Thyroid gland (tissue), 4 donors: ENCODE results near the gene CT83. TPM values are rescaled to one million over a fixed set of nuclear protein-coding genes. Genes with fewer than 3 reads are reported as not detected.
A peak's percentile ranks its signal among the peaks of the same experiment; 100 is the strongest.

Experiments used
- DNase-seq, 2 donors: peaks; one replicate each; pipeline ENCODE4 v3.0.0-alpha.2; 2019
- H3K27ac ChIP-seq, 3 donors: fragments of 200-600 bp; sonication (generic); 1 replicate in 2 of 3; 2 replicates in 1 of 3; pipeline ENCODE4 v1.5.1; 2016 to 2019; ENCODE audit warnings: mild to moderate bottlenecking in 1 of 3, moderate library complexity in 1 of 3
- H3K27me3 ChIP-seq: fragments of 200-600 bp; sonication (generic); one replicate; pipeline ENCODE4 v1.5.1; 2019
- H3K36me3 ChIP-seq, 2 donors: fragments of 200-600 bp; sonication (generic); one replicate each; pipeline ENCODE4 v1.5.1; 2016 to 2019
- H3K4me1 ChIP-seq, 2 donors: fragments of 200-600 bp; sonication (generic); one replicate each; pipeline ENCODE4 v1.5.1; 2017 to 2019
- H3K4me3 ChIP-seq, 3 donors: fragments of 200-600 bp; sonication (generic); replicated peaks in 1 of 3; 1 replicate in 2 of 3; 2 replicates in 1 of 3; pipeline ENCODE4 v1.5.1; 2016; ENCODE audit warnings: mild to moderate bottlenecking in 1 of 3
- H3K9me3 ChIP-seq: fragments of 200-600 bp; sonication (generic); one replicate; pipeline ENCODE4 v1.5.1; 2017
- CTCF ChIP-seq, 6 experiments: fragments of 200-600 bp in 3 of 6; fragments of 450-650 bp in 3 of 6; sonication (generic) in 3 of 6; IDR thresholded peaks; one replicate each; pipeline ENCODE4 v1.5.1; 2016 to 2019; ENCODE audit warnings: antibody characterized with exemption in 6 of 6, mild to moderate bottlenecking in 2 of 6, inconsistent platforms in 1 of 6, moderate library complexity in 1 of 6
- POLR2A ChIP-seq, 2 donors: fragments of 450-650 bp; IDR thresholded peaks; one replicate each; pipeline ENCODE4 v1.6.1; 2017; ENCODE audit warnings: antibody characterized with exemption in 2 of 2, mild to moderate bottlenecking in 2 of 2, moderate library complexity in 1 of 2
- WGBS, 2 donors: methylation state at CpG; one replicate each; pipeline ENCODE4 v1.1.5; 2017; 5-methylcytosine and 5-hydroxymethylcytosine counted together
- intact Hi-C: fragments of 100-400 bp; cut with DNase I; formaldehyde crosslinking; loops from one replicate; pipeline ENCODE4 v1.15.1; 2023
- total RNA-seq, 4 donors: library from RNA; depleted of rRNA; stranded (reverse); fragments of >200 nt; gene quantifications; one replicate each; pipeline ENCODE4 v1.2.3, GENCODE V29; 2016

CT83 gene
- total RNA-seq, 4 donors from 2014 or later = not detected

- TF ChIP-seq POLR2A (IDR thresholded peaks at IDR 0.05) = no peak
- TF ChIP-seq CTCF (IDR thresholded peaks at IDR 0.05) = no peak
- 37 to 59% methylated on average over 1 of the region's 1 CpG for WGBS, 2 donors
- peak in 1 of 2 donors; percentile 2 for DNase-seq
Measured at GRCh38 chrX:116417214-116417613, 45.6 kb downstream of the CT83 start.

DNA sequence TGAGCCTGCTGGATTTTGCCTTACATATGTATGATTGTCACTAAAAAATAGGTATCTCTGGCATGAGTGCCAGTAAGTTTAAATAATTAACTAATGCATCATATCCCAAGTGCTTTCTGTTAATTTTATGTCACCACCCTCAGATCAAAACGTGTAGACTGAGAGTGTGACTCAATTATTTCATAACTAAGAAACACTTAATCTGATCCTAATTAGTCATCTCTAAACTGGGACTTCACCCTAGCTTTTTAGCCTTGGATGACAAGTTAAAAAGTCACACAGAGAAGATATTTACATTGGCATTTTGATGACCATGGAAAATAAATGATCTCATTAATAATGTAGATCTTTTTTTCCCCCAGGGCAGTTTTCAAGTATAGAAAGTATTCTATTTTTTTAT is 49.5 kb downstream of the CT83 start:
- WGBS, 2 donors = 26 to 53% methylated on average over 1 of the region's 1 CpG
- H3K27ac ChIP-seq = no peak overlapping the region
- no peaks in the 10 kb centered on the region for H3K27me3 ChIP-seq
- H3K36me3 ChIP-seq = no peaks in the 10 kb centered on the region
- intact Hi-C loops = no loop called here
- no peak for DNase-seq
- no peaks in the 10 kb centered on the region for H3K4me1 ChIP-seq
- H3K4me3 ChIP-seq = no peak overlapping the region
- TF ChIP-seq POLR2A (IDR thresholded peaks at IDR 0.05) (no peak), CTCF (IDR thresholded peaks at IDR 0.05) (no peak)
- no peaks in the 10 kb centered on the region for H3K9me3 ChIP-seq

More at GRCh38 chrX:116417214-116417613, 45.6 kb downstream of the CT83 start:
- H3K9me3 ChIP-seq = no peaks in the 10 kb centered on the region
- no peaks in the 10 kb centered on the region for H3K36me3 ChIP-seq
- no peaks in the 10 kb centered on the region for H3K27me3 ChIP-seq
- no peaks in the 10 kb centered on the region for H3K4me1 ChIP-seq
- no peak overlapping the region for H3K27ac ChIP-seq
- intact Hi-C loops = no loop called here
- H3K4me3 ChIP-seq = no peak overlapping the region

Other genes starting within 250 kb of the CT83 start
- gene SLC6A14, start 26.4 kb downstream of the CT83 start, total RNA-seq = under 1 TPM in 1 of 4 donors, not detected in 3; 0.33 TPM